ENCODE data around the gene MEGF10.
"Not testable (repeated sequence)": the region's sequence is repeated elsewhere in the genome, so short reads cannot be mapped to it uniquely, and the experiment has no call there.

The MEGF10 gene

DNA sequence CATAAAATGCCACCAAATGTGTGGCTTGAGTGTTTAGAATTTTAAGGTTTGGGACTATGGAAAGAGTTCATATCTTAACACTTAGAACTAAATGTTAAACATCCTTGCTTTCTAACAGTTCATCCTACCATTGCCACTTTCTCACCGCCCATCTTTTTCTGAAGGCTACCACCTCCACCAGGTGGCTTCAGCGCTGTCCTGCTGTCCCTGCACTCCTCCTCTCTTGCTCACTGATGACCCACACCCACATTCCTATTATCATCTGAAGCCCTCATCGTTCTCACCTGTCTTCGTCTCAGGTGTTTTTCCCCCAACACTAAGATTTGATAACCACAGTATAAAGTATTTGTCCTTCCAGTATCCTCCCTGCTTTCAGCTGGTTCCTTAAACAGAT lies 7.4 kb downstream of the MEGF10 start:
- DNase-seq (ENCODE audit: low read depth in 2 of 2): no peak

GRCh38 chr5:127298656-127299055 lies 8.1 kb downstream of the MEGF10 start:
- DNase-seq (ENCODE audit: low read depth in 2 of 2): no peak

- no peak for DNase-seq (ENCODE audit: low read depth in 2 of 2)
Observed at GRCh38 chr5:127299678-127300077, 9.1 kb downstream of the MEGF10 start.

GRCh38 chr5:127302509-127302908 lies 11.9 kb downstream of the MEGF10 start:
- no peak for DNase-seq (ENCODE audit: low read depth in 2 of 2)

GRCh38 chr5:127303404-127303803 lies 12.8 kb downstream of the MEGF10 start:
- no peak for DNase-seq (ENCODE audit: low read depth in 2 of 2)

DNA sequence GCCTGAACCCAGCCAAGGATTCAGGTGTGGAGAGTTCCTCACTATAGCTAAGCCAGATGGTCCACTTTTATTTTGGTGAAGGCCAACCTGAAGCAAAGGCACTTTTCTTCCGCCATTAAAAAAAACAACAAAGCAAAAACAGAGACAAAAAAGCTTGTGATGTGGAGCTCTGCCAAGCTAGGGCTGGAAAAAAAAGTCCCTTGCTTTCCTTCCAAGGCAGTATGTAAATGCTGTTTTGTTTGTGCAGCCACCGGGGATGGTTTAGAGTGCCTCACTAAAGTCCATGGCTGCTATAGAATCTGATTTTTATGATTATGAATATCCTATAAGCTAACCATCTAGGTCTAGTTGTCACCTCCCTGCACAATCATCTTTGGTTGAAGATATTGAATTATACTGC lies 14.9 kb downstream of the MEGF10 start:
- DNase-seq (ENCODE audit: low read depth in 2 of 2): no peak

DNA sequence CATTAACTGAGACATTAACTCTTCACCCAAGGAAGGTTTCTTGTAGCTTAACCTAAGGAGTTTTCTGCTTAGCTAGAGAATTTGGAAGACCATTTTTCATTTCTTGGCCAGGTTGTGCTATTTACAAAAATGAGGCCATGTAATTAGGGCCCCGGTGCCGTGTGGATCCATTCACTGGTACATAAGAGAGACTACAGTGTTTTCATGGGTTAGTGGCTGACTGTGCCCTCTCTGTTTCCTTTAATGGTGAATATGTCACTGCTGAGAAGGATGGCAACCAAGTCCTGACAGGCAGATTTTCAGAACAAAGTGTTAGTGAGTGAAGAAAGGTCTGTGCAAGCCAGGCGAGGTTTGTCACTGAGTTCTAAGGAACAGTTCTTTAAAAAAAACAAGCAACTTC lies 15.4 kb downstream of the MEGF10 start:
- no peak for DNase-seq (ENCODE audit: low read depth in 2 of 2)

DNA sequence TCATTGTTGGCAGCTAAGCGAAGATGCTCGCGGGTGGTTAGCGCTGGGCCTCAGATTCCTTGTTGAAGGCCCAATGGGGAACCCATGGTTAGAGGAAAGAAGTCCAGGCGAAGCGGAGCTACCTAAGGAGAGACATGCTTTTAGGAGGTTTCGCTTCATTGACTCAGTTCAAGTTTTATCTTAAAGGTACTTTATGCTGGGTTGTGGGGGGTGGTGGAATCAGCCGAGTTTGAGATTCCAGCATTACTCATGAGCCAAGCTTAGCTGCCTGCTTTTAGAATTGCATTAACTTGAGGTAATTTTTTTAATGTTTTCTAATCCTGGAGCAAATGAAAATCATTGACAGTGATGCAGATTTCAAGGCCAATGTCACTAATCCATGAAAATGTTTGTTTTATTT lies 16.1 kb downstream of the MEGF10 start:
- DNase-seq (ENCODE audit: low read depth in 2 of 2): no peak

- no peak for DNase-seq (ENCODE audit: low read depth in 2 of 2)
Observed at GRCh38 chr5:127307868-127308267, 17.3 kb downstream of the MEGF10 start.

GRCh38 chr5:127308325-127308724 lies 17.7 kb downstream of the MEGF10 start:
- DNase-seq (ENCODE audit: low read depth in 2 of 2): not testable (repeated sequence)

DNA sequence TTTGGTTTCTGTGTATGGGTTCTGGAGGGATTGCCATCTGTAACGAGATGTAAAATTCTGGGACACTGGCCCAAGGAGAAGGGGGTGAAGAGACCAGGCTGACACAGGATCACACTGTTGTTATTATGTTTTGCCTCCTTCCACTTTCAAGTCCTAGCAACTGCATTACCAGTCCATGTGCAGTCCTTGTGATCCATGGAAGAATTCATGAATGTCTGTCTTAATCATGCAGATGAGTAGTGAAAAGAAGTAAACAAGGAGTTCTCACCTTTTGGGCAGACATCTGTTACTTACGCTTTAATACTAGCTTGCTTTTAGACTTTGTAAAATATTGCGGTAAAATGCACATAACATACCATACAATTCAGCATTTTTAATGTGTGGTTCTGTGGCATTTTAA lies 18.3 kb downstream of the MEGF10 start:
- DNase-seq (ENCODE audit: low read depth in 2 of 2): no peak

- DNase-seq (ENCODE audit: low read depth in 2 of 2): no peak
Observed at GRCh38 chr5:127311349-127311748, 20.8 kb downstream of the MEGF10 start.

GRCh38 chr5:127311781-127312525 lies 21.4 kb downstream of the MEGF10 start:
- DNase-seq (ENCODE audit: low read depth in 2 of 2): no peak

DNA sequence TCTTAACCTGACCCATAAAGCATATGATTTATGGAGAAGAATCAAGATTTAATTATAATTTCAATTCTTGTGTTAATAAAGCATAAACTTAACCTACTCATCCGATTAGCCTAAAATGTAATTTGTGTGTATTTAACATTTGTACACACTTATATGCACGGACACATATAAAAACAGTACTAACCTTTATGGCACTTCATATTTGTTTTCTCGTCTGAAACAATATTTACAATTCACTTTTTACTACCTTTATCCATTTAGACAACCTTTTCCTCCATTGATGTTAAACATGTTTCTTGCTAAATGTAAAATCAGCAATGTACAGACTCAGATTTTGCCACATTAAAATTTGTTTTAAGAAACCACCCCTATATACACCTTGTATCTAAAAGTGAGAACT lies 22.8 kb downstream of the MEGF10 start:
- DNase-seq (ENCODE audit: low read depth in 2 of 2): no peak

DNA sequence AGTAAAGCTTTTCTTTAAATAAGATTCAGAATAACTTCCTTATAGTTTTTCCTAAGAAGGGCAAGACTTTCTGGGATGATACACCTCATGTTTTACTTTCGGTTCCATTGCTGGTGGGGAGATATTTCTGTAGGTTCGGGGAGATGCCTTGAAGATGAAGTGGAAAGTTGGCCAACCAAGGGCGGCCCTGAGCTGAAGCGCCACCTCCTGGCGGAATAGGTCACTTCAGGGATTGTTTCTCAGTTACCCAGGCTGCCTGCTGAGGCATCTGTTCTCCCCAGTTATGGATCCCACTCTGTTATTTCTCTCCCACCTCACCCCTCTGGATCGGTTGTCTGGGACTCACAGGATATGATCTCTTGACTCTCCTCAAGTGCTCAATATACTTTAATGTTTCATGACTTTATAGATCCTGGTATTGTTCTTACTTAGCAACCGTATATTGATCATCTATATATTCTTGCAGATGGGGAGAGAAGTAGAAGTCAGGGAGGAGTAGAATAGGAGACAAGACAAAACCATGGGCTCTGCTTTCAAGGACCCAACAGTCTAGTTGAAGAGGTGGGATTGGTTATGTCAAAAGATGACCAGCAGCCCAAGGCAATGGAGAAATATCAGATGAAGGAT lies 23.4 kb downstream of the MEGF10 start:
- peak; percentile 50 to 60 for DNase-seq (ENCODE audit: low read depth in 2 of 2)

DNA sequence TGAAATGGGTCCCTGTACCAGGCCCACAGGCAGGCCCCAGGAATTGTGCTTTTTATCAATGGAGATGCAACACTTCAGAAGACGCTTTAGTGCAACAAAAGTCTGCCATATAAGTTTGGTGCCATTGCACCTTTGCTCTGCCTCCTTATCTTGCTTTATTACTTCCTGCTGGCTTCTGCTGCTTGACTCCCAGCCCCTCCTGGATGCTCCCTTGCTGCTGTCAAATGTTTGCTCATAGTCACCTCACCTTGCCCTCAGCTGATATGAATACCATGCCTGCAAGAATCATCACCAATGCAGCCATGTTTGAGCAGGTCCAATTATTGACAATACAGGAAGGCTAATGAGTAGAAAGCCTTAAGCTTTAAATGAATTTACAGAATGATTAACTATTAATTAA lies 25.4 kb downstream of the MEGF10 start:
- DNase-seq (ENCODE audit: low read depth in 2 of 2): no peak

DNA sequence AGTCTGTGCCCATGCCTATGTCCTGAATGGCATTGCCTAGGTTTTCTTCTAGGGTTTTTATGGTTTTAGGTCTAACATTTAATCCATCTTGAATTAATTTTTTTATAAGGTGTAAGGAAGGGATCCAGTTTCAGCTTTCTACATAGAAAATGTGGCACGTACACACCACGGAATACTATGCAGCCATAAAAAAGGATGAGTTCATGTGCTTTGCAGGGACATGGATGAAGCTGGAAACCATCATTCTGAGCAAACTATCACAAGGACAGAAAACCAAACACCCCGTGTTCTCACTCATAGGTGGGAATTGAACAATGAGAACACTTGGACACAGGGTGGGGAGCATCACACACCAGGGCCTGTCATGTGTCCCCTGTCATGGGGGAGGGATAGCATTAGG lies 26.8 kb downstream of the MEGF10 start:
- DNase-seq (ENCODE audit: low read depth in 2 of 2): not testable (repeated sequence)

DNA sequence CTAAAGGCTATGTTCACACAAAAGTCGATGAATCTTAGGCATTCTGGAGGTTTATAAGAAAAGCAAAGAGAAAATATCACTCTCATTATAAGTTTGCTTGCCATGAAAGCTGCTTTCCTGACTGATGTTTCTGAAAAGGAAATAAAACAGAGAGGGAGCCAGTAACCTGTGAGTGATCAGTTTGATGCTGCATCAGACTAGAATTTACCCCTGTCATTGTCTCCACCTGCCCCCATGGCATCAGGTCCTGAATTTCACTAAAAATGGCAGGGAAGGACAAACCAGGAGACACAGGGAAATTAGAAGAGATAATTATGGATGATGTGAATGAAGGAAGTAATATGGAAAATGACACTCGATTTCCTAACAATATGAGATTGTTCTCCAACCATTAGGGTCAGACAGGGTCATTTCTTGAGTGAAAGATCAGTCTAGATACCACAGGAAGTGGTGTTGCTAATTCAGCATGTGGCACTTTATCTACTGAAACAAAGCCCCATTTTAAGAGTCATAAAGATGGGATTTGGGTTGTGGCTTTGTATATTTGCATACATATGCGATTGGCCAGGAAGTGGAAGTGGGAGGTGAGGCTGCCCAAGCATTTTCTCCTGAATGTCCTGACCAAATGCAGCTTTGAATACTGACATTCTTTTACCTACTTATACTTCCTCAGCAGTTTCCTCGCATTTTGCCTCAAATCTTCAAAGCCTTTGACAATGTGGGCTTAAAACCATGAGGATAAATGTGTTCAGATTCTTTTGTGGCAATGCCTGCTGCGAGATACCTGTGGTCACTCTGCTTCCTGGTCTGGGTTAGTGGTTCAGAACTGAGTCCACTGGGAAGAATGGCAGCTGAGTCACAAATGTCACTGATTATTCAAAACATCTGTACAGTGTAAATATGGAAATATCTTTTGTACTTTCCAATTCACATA lies 29.7 kb downstream of the MEGF10 start:
- DNase-seq (ENCODE audit: low read depth in 2 of 2): no peak

- DNase-seq (ENCODE audit: low read depth in 2 of 2): no peak
Observed at GRCh38 chr5:127321465-127321864, 30.9 kb downstream of the MEGF10 start.

DNA sequence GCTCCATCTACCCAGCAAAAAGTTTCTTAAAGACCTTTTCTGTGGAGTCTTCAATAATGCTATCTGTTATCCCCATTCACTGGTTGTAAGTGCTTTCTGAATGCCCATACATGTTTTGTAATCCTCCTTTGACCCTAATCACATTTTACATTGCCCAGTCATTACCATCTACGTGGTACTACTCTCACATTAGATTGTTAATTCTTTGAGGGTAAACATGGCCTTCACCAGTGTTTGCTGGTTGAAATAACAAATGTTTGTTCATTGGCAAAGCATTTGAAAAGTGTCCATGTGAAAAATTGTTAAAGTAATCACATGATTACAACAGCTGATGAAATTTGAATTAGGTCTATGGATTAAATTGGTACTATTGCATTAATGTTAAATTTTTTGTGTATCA lies 31.8 kb downstream of the MEGF10 start:
- DNase-seq (ENCODE audit: low read depth in 2 of 2): no peak

- no peak for DNase-seq (ENCODE audit: low read depth in 2 of 2)
Observed at GRCh38 chr5:127324756-127325155, 34.2 kb downstream of the MEGF10 start.

DNA sequence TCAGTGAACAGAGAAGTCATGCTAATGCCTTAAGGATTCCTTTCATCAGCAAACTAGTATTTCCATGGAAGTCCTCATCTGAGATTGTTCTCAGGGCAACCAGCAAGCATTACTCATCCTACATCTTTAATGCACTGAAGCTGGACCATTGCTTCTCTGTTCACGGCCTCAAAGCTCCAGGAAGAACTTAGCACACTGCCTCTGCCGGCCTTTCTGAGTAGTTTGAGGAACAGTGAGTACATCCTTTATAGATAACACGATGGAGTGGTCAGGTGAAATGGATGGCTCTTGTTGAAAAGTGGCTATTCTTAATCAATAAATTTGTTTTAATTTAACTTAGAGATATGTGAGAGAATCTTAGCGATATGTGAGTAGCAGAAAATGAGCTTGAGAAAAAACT lies 35.8 kb downstream of the MEGF10 start:
- DNase-seq (ENCODE audit: low read depth in 2 of 2): no peak
